Fibroblast of skin of abdomen (primary cell): Measurements from ENCODE around the gene DMRTC2.
A peak's percentile ranks its signal among the peaks of the same experiment; 100 is the strongest.

Experiments used
- DNase-seq: peaks from one replicate; pipeline ENCODE4 v3.0.0-alpha.2; 2013

DMRTC2 gene

DNA sequence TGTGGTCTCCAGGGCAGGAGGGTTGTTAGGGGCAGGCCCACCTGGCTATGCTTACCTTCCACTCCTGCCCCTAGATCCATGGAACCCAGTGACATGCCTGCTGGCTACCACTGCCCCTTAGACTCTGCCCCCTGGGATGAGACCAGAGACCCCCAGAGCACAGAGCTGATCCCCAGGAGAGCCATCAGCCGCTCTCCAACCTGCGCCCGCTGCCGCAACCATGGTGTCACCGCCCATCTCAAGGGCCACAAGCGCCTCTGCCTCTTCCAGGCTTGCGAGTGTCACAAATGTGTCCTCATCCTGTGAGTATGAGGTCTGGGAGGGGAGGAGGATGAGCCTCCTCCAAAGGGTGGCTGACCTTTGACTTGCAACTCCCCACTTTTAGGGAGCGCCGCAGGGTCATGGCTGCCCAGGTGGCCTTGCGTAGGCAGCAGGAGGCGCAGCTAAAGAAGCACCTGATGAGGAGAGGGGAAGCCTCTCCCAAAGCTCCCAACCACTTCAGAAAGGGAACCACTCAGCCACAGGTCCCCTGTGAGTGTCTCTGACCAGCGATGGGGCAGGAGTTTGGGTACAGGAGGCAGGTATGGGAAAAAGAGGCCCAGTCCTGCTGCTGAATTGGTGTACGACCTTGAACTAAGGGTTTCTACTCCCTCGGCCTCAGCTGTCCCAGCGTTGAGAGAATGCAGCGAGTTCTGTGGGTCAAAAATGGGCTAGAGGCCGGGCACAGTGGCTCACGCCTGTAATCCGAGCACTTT, 2.7 kb downstream of the DMRTC2 start:
- DNase-seq = no peak

DNA sequence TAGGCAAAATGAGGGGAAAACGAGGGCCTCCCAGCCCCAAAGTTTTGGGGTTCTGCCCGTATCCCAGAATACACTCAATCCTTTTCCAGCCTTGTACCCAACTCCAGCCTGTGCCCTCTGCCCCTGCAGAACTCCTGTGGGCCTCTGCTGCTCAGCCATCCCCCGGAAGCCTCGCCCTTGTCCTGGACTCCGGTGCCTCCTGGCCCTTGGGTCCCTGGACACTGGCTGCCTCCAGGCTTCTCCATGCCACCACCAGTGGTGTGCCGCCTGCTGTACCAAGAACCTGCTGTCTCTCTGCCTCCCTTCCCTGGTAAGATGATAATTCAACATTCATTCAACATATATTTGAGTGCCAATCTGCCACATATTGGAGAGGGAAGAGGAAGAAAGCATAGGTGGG, 3.8 kb downstream of the DMRTC2 start:
- no peak for DNase-seq

DNA sequence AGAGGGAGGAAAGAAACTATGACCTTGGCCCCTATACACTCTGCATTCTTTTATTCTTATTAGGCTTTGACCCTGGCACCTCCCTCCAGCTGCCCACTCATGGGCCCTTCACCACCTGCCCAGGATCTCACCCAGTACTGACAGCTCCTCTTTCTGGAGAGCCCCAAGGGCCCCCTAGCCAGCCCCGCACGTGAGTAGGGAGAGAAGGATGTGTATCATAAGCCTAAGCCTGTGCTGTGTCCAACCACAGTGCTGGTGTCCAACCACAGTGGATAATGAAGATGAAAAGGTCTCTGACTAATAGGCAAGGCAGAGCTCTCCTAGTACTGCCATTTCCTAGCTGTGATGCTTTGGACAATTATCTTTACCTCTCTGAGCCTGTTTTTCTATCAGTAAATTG, 4.2 kb downstream of the DMRTC2 start:
- no peak for DNase-seq

DNA sequence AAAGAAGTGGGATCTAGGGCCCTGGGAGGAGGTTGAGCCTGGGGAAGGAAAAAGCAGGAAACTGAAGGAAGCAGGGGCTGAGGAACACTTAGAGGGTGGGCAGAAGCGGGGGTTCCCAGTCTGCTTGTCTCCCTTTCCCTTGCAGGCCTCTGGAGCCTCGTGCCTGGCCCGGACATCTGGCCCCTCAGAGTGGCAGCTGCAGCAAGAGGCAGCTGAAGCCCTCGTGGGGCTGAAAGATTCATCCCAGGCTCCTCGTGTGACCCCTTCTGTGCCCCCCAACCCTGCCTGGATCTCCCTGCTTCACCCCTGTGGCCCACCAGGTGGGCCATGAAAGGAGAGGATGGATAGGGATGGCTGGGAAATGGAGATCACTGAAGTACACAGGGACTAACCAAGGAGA, 5.5 kb downstream of the DMRTC2 start:
- no peak for DNase-seq

DNA sequence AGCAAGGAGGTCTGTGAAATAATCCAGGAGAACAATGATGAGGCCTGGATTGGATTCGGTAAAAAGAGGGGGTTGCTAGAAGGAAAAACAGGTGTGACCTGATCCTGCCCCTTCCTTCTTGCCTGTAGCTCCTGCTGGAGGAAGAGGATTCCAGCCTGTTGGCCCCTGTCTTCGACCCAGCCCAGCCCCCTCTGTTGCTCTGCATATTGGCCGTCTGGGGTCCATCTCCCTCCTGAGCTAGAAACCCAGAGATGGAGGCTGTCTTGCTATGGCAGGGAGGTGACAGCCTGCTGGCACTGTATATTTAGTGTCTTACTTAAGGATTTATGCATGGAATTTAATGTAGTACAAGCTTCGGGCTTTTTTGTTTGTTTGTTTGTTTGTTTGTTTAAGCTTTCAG, 6.6 kb downstream of the DMRTC2 start:
- no peak for DNase-seq

DNA sequence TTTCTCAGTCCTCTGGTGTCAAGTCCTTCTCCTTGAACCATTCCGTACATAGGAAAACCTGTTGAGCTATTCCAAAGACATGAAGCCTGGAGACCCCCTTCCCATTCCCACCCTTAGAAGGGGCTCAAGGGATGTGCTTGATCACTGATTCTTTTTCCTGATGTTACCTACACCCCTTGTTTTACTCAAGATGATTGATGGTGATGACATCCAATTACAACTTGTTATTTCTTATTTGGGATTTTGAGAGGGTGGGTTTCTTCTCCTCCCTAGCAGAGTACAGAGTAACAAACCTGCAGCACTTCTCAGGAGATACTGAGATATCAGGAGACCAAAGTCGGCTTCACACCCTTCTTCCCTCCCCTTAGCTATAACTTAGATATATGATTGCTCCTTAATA, 8.5 kb downstream of the DMRTC2 start:
- DNase-seq = no peak

DNA sequence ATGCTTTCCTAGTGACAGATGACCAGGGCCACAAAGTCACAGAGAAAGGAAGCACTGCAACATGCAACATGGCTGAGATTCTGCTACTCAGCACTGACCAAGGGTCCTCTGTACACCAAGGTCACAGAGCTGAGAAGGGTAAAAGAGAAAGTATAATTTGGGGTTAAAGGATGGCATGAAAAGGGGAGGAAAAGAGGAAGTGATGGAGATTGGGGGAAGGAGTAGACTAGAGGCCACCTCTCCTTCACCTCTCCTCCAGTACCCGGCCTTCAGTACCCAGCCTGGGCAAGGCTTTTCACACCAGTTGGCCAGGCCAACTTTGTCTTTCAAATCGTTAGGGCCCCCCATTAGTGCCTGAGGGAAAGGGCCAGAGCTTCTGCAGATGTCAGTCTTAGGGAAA, 8.9 kb downstream of the DMRTC2 start:
- DNase-seq = no peak

DNA sequence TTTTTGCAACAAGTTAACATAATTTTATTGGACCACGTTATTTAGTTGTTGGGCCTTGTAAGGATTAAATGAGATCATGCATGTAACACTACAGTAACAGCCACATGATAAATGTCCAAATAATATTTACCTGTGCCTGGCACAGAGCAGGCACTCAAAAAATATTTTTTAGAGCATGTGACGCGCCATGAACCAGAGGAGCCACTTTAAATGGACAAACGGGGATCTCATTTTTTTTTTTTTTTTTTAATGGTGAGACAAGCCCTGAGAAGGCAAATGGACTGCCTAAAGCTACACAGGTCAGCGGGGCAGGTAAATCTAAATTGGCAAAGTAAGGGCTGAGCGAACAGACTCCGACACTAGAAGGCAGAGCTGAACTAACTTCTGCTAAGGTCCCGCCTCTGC, 14.4 kb downstream of the DMRTC2 start:
- DNase-seq = no peak

DNA sequence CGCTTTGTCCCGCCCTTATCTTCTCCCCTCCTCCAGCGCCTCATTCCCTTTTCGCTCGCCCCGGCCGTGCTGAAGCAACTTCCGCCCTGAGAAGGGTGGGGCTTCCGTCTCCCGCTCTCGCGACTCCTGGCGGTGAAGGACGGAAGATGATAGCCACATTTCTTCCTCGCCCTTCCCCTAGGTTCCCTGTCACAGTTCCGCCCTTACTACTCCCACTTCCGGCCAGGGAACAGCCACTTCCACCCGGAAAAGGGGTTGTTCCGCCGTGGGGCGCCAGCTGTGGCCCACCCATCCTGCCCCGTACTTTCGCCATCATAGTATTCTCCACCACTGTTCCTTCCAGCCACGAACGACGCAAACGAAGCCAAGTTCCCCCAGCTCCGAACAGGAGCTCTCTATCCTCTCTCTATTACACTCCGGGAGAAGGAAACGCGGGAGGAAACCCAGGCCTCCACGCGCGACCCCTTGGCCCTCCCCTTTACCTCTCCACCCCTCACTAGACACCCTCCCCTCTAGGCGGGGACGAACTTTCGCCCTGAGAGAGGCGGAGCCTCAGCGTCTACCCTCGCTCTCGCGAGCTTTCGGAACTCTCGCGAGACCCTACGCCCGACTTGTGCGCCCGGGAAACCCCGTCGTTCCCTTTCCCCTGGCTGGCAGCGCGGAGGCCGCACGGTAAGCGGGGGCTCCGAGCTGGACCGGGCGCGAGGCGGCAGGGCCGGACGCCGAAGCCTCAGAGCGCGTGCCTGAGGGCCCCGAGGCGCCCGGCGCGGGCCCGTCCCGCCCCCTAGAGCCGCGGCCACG, 15.0 kb downstream of the DMRTC2 start, which contains the start of gene RPS19:
TSS of gene RPS19 (plus strand) at position 638 of the 801 bp plus-strand sequence. CDS start 520 bp downstream, outside the sequence.
- peak; percentile 98 for DNase-seq

DNA sequence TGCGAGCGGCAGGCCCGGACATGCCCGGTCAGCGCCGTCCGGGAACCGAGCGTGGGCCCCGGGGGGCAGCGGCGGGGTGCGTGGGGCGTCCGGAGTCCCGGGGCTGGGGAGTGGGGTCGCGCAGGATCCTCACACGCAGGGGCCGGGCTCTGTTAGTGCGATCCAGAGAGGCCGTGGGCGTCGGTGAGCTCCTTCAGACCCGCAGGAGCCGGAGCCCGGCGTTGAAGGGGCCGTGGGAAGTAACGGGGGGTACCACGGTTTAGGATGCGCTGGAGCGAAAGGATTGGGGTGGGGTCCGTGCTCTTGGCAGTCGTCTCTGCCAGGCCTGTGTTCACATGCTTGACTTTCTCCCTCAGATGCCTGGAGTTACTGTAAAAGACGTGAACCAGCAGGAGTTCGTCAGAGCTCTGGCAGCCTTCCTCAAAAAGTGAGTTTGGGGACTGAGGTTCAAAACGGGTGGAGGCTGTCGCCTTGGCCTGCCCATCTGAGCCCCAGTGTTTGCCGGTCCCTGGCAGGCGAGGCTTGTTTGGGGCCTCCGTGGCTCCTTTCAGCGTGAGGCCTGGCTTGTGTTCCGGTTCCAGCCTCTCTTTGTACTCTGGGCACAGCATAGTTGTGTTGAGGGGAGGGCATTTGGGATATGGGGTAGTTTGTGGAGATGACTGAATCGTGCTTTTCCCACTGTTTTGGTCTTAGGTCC, 15.7 kb downstream of the DMRTC2 start:
- DNase-seq = no peak

DNA sequence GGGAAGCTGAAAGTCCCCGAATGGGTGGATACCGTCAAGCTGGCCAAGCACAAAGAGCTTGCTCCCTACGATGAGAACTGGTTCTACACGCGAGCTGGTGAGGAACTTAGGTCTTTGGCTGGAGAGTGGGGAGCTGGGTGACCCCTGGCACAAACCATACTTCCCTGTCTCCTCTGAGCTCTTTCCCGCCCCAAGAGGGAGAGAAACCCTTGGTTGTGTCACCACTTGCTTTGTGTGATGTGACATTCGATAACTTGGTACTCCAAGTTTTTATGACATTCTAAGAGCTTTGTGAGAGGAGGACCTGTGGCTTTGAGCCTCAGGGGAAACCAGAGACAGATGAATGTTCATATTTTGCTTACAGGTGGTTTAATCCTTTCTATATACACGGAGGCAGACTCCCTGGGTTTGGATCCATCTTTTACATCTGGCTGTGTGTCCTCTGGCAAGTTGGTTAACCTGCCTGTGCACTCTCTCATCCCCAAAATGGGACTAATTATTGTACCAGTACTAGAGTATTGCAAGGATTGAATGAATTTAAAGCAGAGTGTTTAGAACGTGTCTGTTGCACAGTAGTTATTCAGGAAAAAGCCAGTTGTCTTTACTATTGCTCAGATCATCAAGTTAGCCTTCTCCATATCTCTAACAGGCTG, 16.4 kb downstream of the DMRTC2 start:
- DNase-seq = no peak

DNA sequence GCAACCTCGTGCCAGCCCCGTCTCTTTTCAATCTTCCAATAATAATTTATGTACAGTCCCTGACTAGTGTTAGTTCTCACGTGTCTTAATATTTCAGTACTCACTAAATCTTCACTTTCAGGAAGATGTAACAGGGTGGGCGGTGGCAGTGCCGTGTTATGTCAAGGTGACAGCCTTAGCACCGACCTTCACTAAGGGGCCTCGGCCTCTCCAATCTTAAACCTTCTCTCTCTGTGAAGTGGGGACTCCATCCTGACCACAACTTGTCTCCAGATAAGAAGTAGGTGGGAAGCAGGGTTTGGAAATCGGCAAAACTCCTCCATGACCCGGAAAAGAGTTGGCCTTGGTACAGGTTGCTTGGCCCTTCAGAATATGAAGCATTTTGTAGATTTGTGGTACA, 17.0 kb downstream of the DMRTC2 start:
- no peak for DNase-seq

DNA sequence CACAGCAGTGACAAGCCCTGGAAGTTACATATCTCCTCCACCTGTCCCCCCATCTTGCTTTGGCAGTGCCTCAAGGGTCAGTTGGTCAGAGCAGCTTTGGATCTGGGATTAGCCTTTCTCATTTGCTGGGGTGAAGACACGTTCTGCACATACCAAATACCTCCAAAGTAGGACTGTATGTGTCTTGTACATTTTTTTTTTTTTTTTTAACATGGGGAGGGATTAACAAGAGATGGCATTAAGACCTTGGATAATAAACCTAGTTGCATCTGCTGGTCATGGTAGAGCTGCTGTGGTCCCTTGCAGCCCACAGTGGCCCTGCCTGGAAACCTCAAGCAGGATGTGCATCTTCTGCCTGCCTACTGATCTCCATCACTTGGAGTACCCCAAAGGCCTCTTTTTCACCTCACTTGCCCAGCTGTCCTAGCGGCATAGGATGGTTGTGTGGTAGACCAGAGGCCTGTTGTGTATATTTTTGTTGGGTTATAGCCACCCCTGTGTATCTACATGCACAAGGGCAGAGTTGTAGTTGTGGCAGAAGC, 17.7 kb downstream of the DMRTC2 start:
- no peak for DNase-seq

DNA sequence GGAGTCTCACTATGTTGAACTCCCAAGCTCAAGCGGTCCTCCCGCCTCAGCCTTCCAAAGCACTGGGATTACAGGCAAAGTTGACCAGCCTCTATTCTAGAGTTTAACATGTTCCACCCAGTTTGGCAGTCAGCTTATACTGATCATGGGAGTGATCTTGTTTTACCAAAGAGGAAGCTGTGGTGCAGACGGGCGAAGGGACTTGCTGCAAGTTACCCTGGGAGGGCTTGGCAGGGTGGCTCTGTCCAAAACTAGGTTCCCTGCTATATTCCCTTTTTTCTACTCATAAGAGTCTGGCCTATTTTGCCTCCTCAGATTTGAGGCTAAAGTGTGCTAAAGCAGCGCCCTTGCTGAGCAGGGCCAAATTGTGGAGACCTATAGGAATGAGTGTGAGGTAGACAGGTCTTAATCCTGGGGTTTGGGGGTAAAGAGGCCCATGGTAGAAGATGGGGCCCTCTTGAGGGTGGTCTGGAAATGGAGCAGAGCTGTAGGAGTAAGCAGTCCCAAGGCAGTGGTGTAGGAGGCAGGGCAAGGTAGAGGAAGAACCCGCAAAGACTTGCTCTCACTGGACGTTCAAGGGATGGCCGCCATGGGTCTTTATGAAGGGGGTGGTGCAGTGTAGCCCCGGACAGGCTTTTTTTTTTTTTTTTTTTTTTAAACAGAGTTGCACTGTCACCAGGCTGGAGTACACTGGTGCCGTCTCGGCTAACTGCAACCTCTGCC, 18.5 kb downstream of the DMRTC2 start:
- no peak for DNase-seq

DNA sequence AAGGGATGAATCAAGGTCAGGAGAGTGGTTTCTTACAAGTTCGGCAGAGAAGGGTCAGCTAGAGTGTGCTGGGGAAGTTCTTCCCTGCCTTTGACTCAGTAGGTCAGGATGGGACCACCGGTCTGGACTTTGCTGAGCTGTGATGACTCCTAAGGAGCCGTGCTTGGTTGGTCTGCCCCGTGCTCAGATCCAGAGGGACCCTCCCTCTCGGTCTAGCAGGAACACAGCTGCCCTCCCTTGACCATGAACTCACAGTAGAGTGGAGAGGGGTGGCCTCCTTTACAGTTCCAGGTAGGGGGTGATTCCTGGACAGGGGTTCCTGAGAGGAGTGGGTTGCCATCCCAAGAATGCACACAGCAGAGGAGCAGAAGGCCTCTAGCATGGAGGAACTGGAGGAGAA, 19.5 kb downstream of the DMRTC2 start:
- no peak for DNase-seq

DNA sequence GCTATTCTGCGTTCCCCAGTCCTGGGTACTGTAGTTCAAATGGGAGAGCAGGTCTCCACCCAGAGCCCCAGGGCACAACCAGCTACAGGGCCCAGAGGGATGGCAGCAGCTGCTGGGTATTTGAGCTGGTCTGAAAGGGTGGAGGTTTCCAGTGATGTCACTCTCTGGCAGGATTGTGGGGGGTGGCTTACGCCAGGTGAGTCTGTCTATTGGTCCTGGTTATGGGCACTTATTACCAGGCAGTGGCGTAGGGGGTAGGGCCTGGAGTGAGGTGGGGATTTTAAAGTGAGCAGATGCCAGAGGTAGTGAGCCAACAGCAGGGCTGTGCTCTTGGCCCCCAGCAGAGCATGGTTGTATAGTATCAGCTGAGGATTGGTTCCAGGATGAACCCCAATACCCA, 21.4 kb downstream of the DMRTC2 start:
- DNase-seq = no peak

DNA sequence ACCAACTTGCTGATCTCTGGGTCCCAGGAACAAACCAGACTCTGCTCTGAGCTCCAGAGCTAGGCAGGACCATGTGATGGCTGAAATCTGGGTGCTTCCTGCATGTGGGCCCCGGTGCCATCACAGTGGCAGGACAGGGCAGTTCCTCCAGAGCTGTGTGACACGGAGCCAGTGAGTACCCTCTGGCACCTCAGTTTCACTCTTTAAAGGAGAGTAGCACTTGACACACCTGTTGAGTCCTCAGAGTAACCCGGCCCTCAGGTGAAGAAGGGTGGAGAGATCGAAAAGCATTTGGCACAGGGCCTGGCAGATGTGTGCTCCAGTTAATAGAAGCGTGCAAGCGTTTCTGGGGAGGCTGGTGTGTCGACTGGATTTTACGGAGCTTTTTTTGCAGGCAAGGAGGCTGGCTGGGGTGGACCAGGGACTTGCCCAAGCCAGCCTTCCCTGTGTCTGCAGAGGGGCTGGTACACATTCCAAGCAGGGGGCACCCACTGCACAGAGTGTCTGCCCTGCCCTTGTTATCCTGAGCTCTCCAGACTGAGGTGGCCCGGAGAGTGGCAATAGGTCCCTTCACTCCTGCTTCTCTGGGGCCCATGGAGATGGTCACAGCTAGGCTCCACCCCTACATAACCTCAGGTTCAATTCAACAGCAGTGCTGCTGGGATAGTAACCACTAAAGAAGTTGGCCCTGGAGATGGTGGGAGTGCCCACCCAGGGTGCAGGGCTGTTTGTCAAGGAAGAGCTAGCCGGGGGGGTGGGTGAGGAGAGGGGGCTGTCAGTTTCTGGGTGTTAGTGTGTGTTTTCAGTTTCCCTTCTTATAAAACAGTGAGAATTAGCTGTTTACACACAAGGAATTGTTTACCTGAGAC, 23.5 kb downstream of the DMRTC2 start:
- no peak for DNase-seq

DNA sequence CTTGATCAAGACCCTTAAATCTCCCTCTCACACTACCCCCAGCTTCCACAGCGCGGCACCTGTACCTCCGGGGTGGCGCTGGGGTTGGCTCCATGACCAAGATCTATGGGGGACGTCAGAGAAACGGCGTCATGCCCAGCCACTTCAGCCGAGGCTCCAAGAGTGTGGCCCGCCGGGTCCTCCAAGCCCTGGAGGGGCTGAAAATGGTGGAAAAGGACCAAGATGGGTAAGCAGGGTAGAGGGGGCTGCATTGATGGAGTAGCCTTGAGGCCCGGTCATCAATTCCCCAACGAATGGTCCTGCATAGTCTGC, 24.1 kb downstream of the DMRTC2 start:
- DNase-seq = no peak

DNA sequence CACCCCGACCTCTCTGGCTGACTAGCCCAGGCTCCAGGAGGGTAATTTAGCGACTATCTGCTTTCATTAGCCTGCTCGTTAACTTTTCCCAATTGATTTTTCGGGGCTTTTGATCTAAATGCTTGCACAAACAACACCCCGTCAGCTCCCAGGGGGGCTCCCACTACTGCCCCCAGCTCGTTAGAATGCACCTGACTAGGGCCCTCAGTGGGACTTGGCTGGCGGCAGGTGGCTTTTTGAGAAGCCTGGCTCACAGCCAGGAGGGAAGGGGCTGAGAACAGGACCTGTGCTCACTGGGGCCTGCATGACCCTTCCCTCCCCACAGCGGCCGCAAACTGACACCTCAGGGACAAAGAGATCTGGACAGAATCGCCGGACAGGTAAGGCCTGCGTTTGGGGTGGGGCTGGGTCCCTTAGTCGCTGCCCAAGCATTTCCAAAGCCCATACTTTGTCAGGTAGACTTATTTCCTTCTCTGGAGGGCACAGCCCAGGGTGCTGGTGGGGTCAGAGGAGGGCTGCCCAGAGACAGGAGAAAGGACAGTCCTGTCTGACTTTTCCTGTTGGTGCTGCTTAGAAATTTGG, 24.6 kb downstream of the DMRTC2 start:
- DNase-seq = no peak

DNA sequence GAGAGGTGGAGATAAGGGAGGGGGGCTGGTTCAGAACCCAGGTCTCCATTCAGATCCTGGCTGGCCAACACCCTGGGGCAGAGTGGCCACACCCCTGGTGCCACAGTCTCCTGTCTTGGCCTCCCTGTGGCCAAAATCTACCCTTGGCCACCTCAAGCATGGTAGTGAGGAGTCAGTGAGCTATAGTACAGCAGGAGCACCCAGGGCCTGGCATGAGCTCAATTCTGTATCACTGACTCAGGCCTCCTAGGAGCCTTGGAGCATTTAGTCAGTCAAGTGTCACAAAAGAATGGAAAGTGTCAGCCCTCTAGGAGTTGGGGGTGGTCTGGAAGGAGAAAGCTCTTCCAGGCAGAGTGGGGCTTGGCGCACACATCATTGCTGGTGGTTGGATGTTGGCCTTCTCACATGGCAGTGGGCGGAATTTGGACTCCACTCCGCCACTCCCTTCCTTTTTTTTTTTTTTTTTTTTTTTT, 25.6 kb downstream of the DMRTC2 start:
- DNase-seq = peak; percentile 31
